Smooth muscle cell (in vitro differentiated cells): ENCODE results near the gene SLC4A8. TPM values are rescaled to one million over a fixed set of nuclear protein-coding genes. Genes with fewer than 3 reads are reported as not detected.

ENCODE experiments used
- DNase-seq: peaks from one replicate; lab custom pipeline; 2025; ENCODE audit not compliant: unreplicated experiment; lab: John Stamatoyannopoulos, UW
- H2AFZ ChIP-seq: fragments of 200-600 bp; sonication (generic); 2 replicates; pipeline ENCODE4 v1.6.0; 2016; ENCODE audit warnings: antibody characterized with exemption, low read depth, mild to moderate bottlenecking
- H3F3A ChIP-seq: fragments of 200-600 bp; sonication (generic); 2 replicates; pipeline ENCODE4 v1.6.0; 2017; ENCODE audit warnings: antibody characterized with exemption, low read depth
- H3K27ac ChIP-seq: fragments of 200-600 bp; sonication (generic); 2 replicates; pipeline ENCODE4 v1.5.1; 2016; ENCODE audit warnings: low read depth, mild to moderate bottlenecking
- H3K27me3 ChIP-seq: fragments of 200-600 bp; sonication (generic); 2 replicates; pipeline ENCODE4 v1.6.1; 2016; ENCODE audit warnings: low read depth, mild to moderate bottlenecking
- H3K36me3 ChIP-seq: fragments of 200-600 bp; sonication (generic); 2 replicates; pipeline ENCODE4 v1.5.1; 2016; ENCODE audit warnings: low read depth
- H3K4me1 ChIP-seq: fragments of 200-600 bp; sonication (generic); 2 replicates; pipeline ENCODE4 v1.5.1; 2016; ENCODE audit warnings: low read depth
- H3K4me2 ChIP-seq: fragments of 200-600 bp; sonication (generic); 2 replicates; pipeline ENCODE4 v1.6.0; 2016; ENCODE audit warnings: mild to moderate bottlenecking
- H3K4me3 ChIP-seq: fragments of 200-600 bp; sonication (generic); 2 replicates; pipeline ENCODE4 v1.5.1; 2016; ENCODE audit warnings: mild to moderate bottlenecking
- H3K79me2 ChIP-seq: fragments of 200-600 bp; sonication (generic); 2 replicates; pipeline ENCODE4 v1.6.0; 2016; ENCODE audit warnings: low read depth, mild to moderate bottlenecking
- H3K9ac ChIP-seq: fragments of 200-600 bp; sonication (generic); 2 replicates; pipeline ENCODE4 v1.6.0; 2016; ENCODE audit warnings: low read depth
- H3K9me3 ChIP-seq: fragments of 200-600 bp; sonication (generic); replicated peaks from 2 replicates; pipeline ENCODE4 v1.5.1; 2016; ENCODE audit warnings: low read depth
- H4K20me1 ChIP-seq: fragments of 200-600 bp; sonication (generic); 2 replicates; pipeline ENCODE4 v1.6.0; 2016; ENCODE audit warnings: low read depth
- WGBS: methylation state at CpG from one replicate; pipeline ENCODE4 v1.1.7; 2016; ENCODE audit warnings: low lambda C conversion rate; 5-methylcytosine and 5-hydroxymethylcytosine counted together
- polyA plus RNA-seq: library from polyadenylated mRNA; unstranded; fragments of >200 nt; fragmentation: Nextera tagmentation; extraction: Ambion mirVana; gene quantifications from 2 replicates; pipeline ENCODE4 v1.2.1, GENCODE V29; 2016
- total RNA-seq: library from RNA; depleted of rRNA; stranded (reverse); fragments of >200 nt; gene quantifications from 2 replicates; pipeline ENCODE4 v1.2.3, GENCODE V29; 2014
- TF ChIP-seq, protein P1 (sequence below): fragments of 200-600 bp; sonication (generic); IDR thresholded peaks from 2 replicates; pipeline ENCODE4 v1.5.1; 2017; ENCODE audit warnings: borderline replicate concordance, mild to moderate bottlenecking, antibody characterized with exemption; ENCODE audit not compliant: insufficient read depth, poor library complexity, severe bottlenecking

Gene SLC4A8
- total and polyA plus RNA-seq, 2 experiments from 2014 or later, result 1.00 to 5.2 TPM

DNA sequence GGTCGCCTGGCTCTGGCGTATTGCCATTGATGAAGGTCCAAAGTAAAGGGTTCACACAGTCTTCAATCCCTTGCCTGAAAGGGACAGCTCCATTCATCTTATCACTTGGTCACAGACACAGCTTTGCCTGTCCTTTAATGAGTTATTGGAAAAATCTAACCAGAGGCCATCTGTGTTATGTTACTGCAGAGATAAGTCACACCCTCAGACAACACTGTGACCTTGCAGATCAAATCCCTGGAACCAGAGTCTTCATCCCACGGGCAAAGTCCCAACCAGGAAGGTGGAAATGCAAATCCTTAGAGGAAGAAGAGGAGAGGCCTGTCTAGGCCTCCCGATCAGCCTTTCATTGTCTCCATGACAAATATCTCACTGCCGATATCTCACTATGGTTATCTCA lies 98.1 kb downstream of the SLC4A8 start:
- no peak overlapping the region for H2AFZ ChIP-seq
- H3K4me1 ChIP-seq, result no peaks in the 10 kb centered on the region
- H3K36me3 ChIP-seq, result no peaks in the 10 kb centered on the region
- no peak overlapping the region for H3K27ac ChIP-seq
- H3K4me3 ChIP-seq, result no peak overlapping the region
- no peak for DNase-seq
- no peaks in the 10 kb centered on the region for H3K9me3 ChIP-seq
- WGBS, result 66% methylated on average over 5 of the region's 5 CpGs
- H3F3A ChIP-seq, result peaks cover 6% of the 10 kb centered on the region
- no peak overlapping the region for H3K9ac ChIP-seq
- no peaks in the 10 kb centered on the region for H3K79me2 ChIP-seq
- no peaks in the 10 kb centered on the region for H4K20me1 ChIP-seq
- no peak overlapping the region for H3K4me2 ChIP-seq
- TF ChIP-seq, protein P1, sequence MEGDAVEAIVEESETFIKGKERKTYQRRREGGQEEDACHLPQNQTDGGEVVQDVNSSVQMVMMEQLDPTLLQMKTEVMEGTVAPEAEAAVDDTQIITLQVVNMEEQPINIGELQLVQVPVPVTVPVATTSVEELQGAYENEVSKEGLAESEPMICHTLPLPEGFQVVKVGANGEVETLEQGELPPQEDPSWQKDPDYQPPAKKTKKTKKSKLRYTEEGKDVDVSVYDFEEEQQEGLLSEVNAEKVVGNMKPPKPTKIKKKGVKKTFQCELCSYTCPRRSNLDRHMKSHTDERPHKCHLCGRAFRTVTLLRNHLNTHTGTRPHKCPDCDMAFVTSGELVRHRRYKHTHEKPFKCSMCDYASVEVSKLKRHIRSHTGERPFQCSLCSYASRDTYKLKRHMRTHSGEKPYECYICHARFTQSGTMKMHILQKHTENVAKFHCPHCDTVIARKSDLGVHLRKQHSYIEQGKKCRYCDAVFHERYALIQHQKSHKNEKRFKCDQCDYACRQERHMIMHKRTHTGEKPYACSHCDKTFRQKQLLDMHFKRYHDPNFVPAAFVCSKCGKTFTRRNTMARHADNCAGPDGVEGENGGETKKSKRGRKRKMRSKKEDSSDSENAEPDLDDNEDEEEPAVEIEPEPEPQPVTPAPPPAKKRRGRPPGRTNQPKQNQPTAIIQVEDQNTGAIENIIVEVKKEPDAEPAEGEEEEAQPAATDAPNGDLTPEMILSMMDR, result no peak
- no peaks in the 10 kb centered on the region for H3K27me3 ChIP-seq

GRCh38 chr12:51524386-51524901 lies 99.8 kb downstream of the SLC4A8 start:
- Histone ChIP-seq H3K27ac (no peak overlapping the region), H3K9me3 (no peaks in the 10 kb centered on the region), H3K4me1 (no peaks in the 10 kb centered on the region), H3K36me3 (no peaks in the 10 kb centered on the region), H3K9ac (no peak overlapping the region), H3K79me2 (no peaks in the 10 kb centered on the region), H4K20me1 (no peaks in the 10 kb centered on the region), H3K4me3 (no peak overlapping the region), H3K4me2 (no peak overlapping the region), H3K27me3 (no peaks in the 10 kb centered on the region), H2AFZ (peak overlapping the region; percentile 50), H3F3A (no peaks in the 10 kb centered on the region)
- WGBS, result 45% methylated on average over 6 of the region's 6 CpGs
- TF ChIP-seq, protein P1, result no peak
- DNase-seq, result no peak

- Histone ChIP-seq H3K27me3 (no peaks in the 10 kb centered on the region), H2AFZ (no peak overlapping the region), H3K4me2 (no peak overlapping the region), H3K36me3 (no peaks in the 10 kb centered on the region), H3F3A (no peaks in the 10 kb centered on the region), H3K4me3 (no peak overlapping the region), H3K79me2 (no peaks in the 10 kb centered on the region), H4K20me1 (no peaks in the 10 kb centered on the region), H3K4me1 (no peaks in the 10 kb centered on the region), H3K27ac (no peak overlapping the region), H3K9me3 (no peaks in the 10 kb centered on the region), H3K9ac (no peak overlapping the region)
- DNase-seq, result no peak
- TF ChIP-seq, protein P1, result no peak
- WGBS, result 96% methylated on average over 11 of the region's 11 CpGs
These were observed 100.9 kb downstream of the SLC4A8 start for GRCh38 chr12:51525518-51525917.

GRCh38 chr12:51527966-51528365 lies 103.3 kb downstream of the SLC4A8 start:
- Histone ChIP-seq H3K27ac (no peak overlapping the region), H3K4me1 (no peaks in the 10 kb centered on the region), H2AFZ (no peak overlapping the region), H3K4me3 (no peak overlapping the region), H3K79me2 (no peaks in the 10 kb centered on the region), H3K4me2 (no peak overlapping the region), H3K36me3 (no peaks in the 10 kb centered on the region), H4K20me1 (no peaks in the 10 kb centered on the region), H3K9ac (no peak overlapping the region), H3K27me3 (no peaks in the 10 kb centered on the region), H3F3A (no peaks in the 10 kb centered on the region), H3K9me3 (no peaks in the 10 kb centered on the region)
- WGBS, result 96% methylated on average over 3 of the region's 3 CpGs
- DNase-seq, result no peak
- TF ChIP-seq, protein P1, result no peak
